Body of pancreas (tissue), 4 donors: ENCODE measurements around the gene CCDC134. TPM values are rescaled to one million over a fixed set of nuclear protein-coding genes. Genes with fewer than 3 reads are reported as not detected.

Experiments
- ATAC-seq: fragments of 150-250 bp; one replicate; pipeline ENCODE4 v1.9.1; 2016
- DNase-seq, 4 donors: peaks; one replicate each; pipeline ENCODE4 v3.0.0-alpha.2; 2019
- H3K27ac ChIP-seq, 4 donors: fragments of 200-600 bp; sonication (generic); 1 replicate in 3 of 4; 2 replicates in 1 of 4; pipeline versions ENCODE4 v1.5.1 to v1.6.1; 2016 to 2019; ENCODE audit warnings: mild to moderate bottlenecking in 1 of 4, mixed read lengths in 1 of 4, moderate library complexity in 1 of 4
- H3K27me3 ChIP-seq, 2 donors: fragments of 200-600 bp; sonication (generic); one replicate each; pipeline ENCODE4 v1.6.0; 2016; ENCODE audit warnings: mild to moderate bottlenecking in 1 of 2
- H3K36me3 ChIP-seq, 2 donors: fragments of 200-600 bp; sonication (generic); replicated peaks in 1 of 2; 2 replicates each; pipeline ENCODE4 v1.5.1; 2016; ENCODE audit warnings: low read depth in 2 of 2; ENCODE audit not compliant: insufficient read depth in 1 of 2
- H3K4me1 ChIP-seq: fragments of 200-600 bp; sonication (generic); one replicate; pipeline ENCODE4 v1.6.0; 2016
- H3K4me3 ChIP-seq, 2 donors: fragments of 200-600 bp; sonication (generic); 1 replicate in 1 of 2; 2 replicates in 1 of 2; pipeline ENCODE4 v1.5.1; 2016 to 2019
- H3K9me3 ChIP-seq, 3 donors: fragments of 200-600 bp; sonication (generic); 1 replicate in 2 of 3; 2 replicates in 1 of 3; pipeline ENCODE4 v1.5.1; 2016
- POLR2A ChIP-seq, 3 donors: fragments of 450-650 bp; IDR thresholded peaks; one replicate each; pipeline ENCODE4 v1.6.1; 2016; ENCODE audit warnings: antibody characterized with exemption in 3 of 3, mild to moderate bottlenecking in 2 of 3
- WGBS, 2 donors: methylation state at CpG; one replicate each; pipeline ENCODE4 v1.1.5; 2017; 5-methylcytosine and 5-hydroxymethylcytosine counted together
- intact Hi-C: fragments of 100-400 bp; cut with DNase I; formaldehyde crosslinking; loops from one replicate; pipeline ENCODE4 v1.15.1; 2023
- total RNA-seq, 2 donors: library from RNA; depleted of rRNA; stranded (reverse); fragments of >200 nt; gene quantifications; one replicate each; pipeline ENCODE4 v1.1.0, GENCODE V29; 2016
- TF ChIP-seq, protein P1 (sequence below), 7 experiments: fragments of 450-650 bp in 4 of 7; fragments of 200-600 bp in 3 of 7; sonication (generic) in 3 of 7; IDR thresholded peaks; one replicate each; pipeline ENCODE4 v1.5.1; 2016 to 2019; ENCODE audit warnings: antibody characterized with exemption in 7 of 7

The CCDC134 gene
- total RNA-seq, 2 donors from 2014 or later: 3.1 to 13.5 TPM

DNA sequence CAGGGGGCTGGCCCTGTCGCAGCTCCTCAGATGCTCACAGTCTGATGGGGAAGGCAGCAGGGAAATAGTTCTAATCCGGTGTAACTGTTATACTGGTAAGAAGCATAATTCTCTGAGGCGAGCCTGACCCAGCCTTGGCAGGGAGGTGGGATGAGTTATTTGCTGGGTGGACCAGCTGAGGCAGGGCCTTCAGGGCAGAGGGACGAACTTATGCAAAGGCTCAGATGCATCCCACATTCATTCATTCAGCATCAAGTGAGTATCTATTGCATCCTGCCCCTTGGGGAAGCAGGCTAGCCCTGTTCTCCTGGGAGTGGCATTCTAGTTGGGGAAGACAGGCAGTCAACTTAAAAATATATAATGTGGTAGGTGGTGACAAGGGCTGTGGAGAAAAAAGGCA is 18.8 kb downstream of the CCDC134 start:
- TF ChIP-seq POLR2A (IDR thresholded peaks at IDR 0.05): no peak
- TF ChIP-seq, protein P1, sequence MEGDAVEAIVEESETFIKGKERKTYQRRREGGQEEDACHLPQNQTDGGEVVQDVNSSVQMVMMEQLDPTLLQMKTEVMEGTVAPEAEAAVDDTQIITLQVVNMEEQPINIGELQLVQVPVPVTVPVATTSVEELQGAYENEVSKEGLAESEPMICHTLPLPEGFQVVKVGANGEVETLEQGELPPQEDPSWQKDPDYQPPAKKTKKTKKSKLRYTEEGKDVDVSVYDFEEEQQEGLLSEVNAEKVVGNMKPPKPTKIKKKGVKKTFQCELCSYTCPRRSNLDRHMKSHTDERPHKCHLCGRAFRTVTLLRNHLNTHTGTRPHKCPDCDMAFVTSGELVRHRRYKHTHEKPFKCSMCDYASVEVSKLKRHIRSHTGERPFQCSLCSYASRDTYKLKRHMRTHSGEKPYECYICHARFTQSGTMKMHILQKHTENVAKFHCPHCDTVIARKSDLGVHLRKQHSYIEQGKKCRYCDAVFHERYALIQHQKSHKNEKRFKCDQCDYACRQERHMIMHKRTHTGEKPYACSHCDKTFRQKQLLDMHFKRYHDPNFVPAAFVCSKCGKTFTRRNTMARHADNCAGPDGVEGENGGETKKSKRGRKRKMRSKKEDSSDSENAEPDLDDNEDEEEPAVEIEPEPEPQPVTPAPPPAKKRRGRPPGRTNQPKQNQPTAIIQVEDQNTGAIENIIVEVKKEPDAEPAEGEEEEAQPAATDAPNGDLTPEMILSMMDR (IDR thresholded peaks at IDR 0.05): no peak
- intact Hi-C loops: no loop called here
- Histone ChIP-seq H3K9me3 (no peaks in the 10 kb centered on the region), H3K36me3 (no peaks in the 10 kb centered on the region), H3K4me1 (peaks cover 9% of the 10 kb centered on the region), H3K27ac (no peak overlapping the region), H3K27me3 (no peaks in the 10 kb centered on the region), H3K4me3 (no peak overlapping the region)
- DNase-seq (no peak), ATAC-seq (no peak)
- WGBS, 2 donors: 88 to 90% methylated on average over 4 of the region's 4 CpGs

DNA sequence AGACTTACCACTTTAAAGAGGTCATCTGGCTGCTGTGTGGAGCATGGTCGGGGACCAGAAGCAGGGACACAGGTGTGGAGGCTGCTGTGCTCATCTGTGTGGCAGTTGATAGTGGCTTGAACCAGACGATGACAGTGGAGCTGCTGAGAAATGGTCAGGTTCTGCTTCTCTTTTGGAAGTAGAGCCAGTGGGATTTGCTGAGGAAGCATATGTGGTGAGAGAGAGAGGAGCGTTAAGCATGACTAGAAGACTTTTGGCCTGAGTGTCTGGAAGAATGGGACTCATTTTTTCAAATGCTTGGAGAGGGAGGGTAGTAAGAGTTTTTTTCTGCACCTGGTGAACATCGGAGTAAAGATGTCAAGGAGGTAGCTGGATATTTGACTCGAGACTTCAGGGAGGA is 20.0 kb downstream of the CCDC134 start:
- H3K4me1 ChIP-seq: peaks cover 9% of the 10 kb centered on the region
- no peaks in the 10 kb centered on the region for H3K27me3 ChIP-seq
- no peak for DNase-seq
- no peak for ATAC-seq
- WGBS, 2 donors: 72 to 83% methylated on average over 5 of the region's 5 CpGs
- no peaks in the 10 kb centered on the region for H3K9me3 ChIP-seq
- intact Hi-C loops: loop anchor here (5.0 kb wide), 1 partner anchor 122 kb away; no protein-coding TSS in a partner anchor
- no peak overlapping the region for H3K27ac ChIP-seq
- H3K36me3 ChIP-seq: no peaks in the 10 kb centered on the region
- no peak overlapping the region for H3K4me3 ChIP-seq
- no peak for TF ChIP-seq POLR2A (IDR thresholded peaks at IDR 0.05)
- TF ChIP-seq, protein P1 (IDR thresholded peaks at IDR 0.05): no peak

DNA sequence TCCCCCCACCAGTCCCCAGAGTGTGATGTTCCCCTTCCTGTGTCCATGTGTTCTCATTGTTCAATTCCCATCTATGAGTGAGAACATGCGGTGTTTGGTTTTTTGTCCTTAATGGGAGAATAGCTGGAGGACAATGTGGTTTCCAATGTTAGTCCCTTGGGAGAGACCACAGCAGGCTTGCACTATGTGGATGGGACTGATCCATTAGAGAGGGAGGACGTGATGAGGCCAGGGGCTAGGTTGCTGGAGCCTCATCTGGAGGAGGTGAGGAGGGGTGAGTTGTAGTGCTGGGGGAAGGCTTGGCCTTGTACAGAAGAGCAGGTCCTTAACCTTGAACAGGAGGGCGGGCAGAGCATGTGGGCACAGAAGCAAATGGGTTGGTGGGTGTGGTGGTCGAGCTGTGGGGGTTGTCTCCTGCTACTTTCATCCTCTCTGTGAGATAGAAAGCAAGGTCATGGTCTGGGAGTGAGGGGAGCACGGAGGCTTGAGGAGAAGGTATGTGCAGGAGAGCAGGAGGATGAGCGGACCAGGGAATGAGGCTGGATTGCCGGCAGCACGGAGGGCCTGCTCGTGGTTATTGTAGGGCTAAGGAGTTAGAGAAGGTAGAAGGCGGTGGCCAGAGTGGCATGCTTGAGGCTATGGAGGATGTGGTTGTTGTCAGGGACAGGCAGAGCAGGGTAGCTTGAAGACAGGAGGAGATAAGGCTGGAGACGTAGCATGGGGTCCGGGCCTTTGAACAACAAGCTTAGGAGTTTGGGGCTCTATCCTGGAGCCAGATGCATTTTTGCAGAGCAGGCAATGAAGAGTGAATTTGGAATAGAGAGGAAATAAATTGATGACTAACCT is 21.2 kb downstream of the CCDC134 start:
- TF ChIP-seq POLR2A (IDR thresholded peaks at IDR 0.05): no peak
- TF ChIP-seq, protein P1 (IDR thresholded peaks at IDR 0.05): no peak
- ATAC-seq (no peak), DNase-seq (no peak)
- H3K27ac ChIP-seq: no peak overlapping the region
- no peaks in the 10 kb centered on the region for H3K36me3 ChIP-seq
- 77 to 83% methylated on average over 12 of the region's 12 CpGs for WGBS, 2 donors
- no peak overlapping the region for H3K4me3 ChIP-seq
- intact Hi-C loops: loop anchor here (5.0 kb wide), 1 partner anchor 121 kb away; no protein-coding TSS in a partner anchor
- no peaks in the 10 kb centered on the region for H3K27me3 ChIP-seq
- H3K4me1 ChIP-seq: peaks cover 21% of the 10 kb centered on the region
- H3K9me3 ChIP-seq: no peaks in the 10 kb centered on the region

DNA sequence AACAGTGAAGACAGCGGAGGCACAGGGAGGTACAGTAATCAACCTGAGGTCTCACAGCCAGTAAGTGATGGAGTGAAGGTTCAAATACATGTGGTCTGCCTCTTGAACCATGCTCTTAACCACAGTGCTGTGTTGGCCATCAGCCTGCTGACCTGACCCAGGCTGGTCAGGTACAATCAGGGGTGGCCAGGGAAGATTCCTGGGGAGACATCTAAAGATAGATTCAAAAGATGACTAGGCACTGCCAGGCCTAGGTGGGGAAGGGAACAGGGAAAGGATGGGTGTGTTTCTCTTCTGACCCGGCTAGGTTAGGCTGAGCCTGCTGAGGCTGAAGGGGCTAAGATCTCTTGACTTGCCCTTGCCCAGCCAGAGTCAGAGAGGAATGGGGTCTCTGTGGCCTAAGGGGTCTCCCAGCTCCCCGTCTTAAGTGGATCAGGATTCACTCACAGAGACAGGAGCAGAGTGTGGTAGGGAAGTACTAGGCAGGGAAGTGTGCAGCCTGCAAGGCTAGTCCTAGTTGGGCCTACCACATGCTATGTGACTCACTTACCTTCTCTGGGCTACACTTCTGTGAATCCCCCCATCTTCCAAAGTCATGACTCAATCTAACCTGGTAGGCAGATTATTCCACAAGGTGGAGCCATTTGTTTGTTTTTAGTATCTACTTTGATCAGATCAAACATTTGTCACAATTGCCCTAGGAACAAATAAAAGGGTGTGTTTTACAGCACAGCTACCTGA is 22.0 kb downstream of the CCDC134 start:
- Histone ChIP-seq H3K9me3 (no peaks in the 10 kb centered on the region), H3K27me3 (no peaks in the 10 kb centered on the region), H3K4me3 (no peak overlapping the region), H3K36me3 (no peaks in the 10 kb centered on the region), H3K4me1 (peaks cover 26% of the 10 kb centered on the region), H3K27ac (no peak overlapping the region)
- TF ChIP-seq, protein P1 (IDR thresholded peaks at IDR 0.05): peak; percentile 24 to 74 (median 63)
- TF ChIP-seq POLR2A (IDR thresholded peaks at IDR 0.05): no peak
- peak in 1 of 4 donors; percentile 37 for DNase-seq
- 73 to 85% methylated on average over 3 of the region's 3 CpGs for WGBS, 2 donors
- peak; percentile 47 for ATAC-seq
- intact Hi-C loops: loop anchor here (5.0 kb wide), 1 partner anchor 120 kb away; no protein-coding TSS in a partner anchor
